Loucy (cell line): ENCODE data around the gene RIPPLY2.

Experiments used
- H2AFZ ChIP-seq: fragments of 200-600 bp; sonication (generic); 2 replicates; pipeline ENCODE4 v1.6.0; 2016; ENCODE audit warnings: antibody characterized with exemption, mild to moderate bottlenecking, low read length, moderate library complexity
- H3F3A ChIP-seq: fragments of 200-600 bp; 2 replicates; pipeline ENCODE4 v1.6.0; 2016; ENCODE audit warnings: antibody characterized with exemption, low read depth, mild to moderate bottlenecking
- H3K27me3 ChIP-seq: fragments of 200-600 bp; sonication (generic); 2 replicates; pipeline ENCODE4 v1.6.1; 2014; ENCODE audit warnings: low read length, mild to moderate bottlenecking; ENCODE audit not compliant: insufficient read depth, poor library complexity, severe bottlenecking
- H3K36me3 ChIP-seq: fragments of 200-600 bp; sonication (generic); 2 replicates; pipeline ENCODE4 v1.6.1; 2016; ENCODE audit warnings: low read length; ENCODE audit not compliant: insufficient read depth
- H3K4me1 ChIP-seq: fragments of 200-600 bp; sonication (generic); 2 replicates; pipeline ENCODE4 v1.5.1; 2014; ENCODE audit warnings: low read length, mild to moderate bottlenecking; ENCODE audit not compliant: insufficient read depth, poor library complexity, severe bottlenecking
- H3K4me2 ChIP-seq: fragments of 200-600 bp; sonication (generic); 2 replicates; pipeline ENCODE4 v1.6.0; 2014; ENCODE audit warnings: antibody characterized with exemption, low read length, low read depth, mild to moderate bottlenecking; ENCODE audit not compliant: poor library complexity, severe bottlenecking
- H3K4me3 ChIP-seq: fragments of 200-600 bp; sonication (generic); 2 replicates; pipeline ENCODE4 v1.5.1; 2014; ENCODE audit warnings: low read length, mild to moderate bottlenecking, mixed read lengths; ENCODE audit not compliant: poor library complexity, severe bottlenecking
- H3K79me2 ChIP-seq: fragments of 200-600 bp; sonication (generic); 2 replicates; pipeline ENCODE4 v1.6.1; 2014; ENCODE audit warnings: low read length; ENCODE audit not compliant: insufficient read depth
- H3K9ac ChIP-seq: fragments of 200-600 bp; sonication (generic); 2 replicates; pipeline ENCODE4 v1.6.0; 2014; ENCODE audit warnings: mild to moderate bottlenecking, low read depth, low read length, moderate library complexity; ENCODE audit not compliant: poor library complexity, severe bottlenecking
- H3K9me2 ChIP-seq: fragments of 200-600 bp; sonication (generic); replicated peaks from 2 replicates; pipeline ENCODE4 v1.6.1; 2016; ENCODE audit warnings: low read depth, low read length, mixed read lengths
- H3K9me3 ChIP-seq: fragments of 200-600 bp; sonication (generic); 2 replicates; pipeline ENCODE4 v1.6.1; 2014; ENCODE audit warnings: mild to moderate bottlenecking, antibody characterized with exemption, low read length, low read depth; ENCODE audit not compliant: insufficient read depth
- H4K20me1 ChIP-seq: fragments of 200-600 bp; sonication (generic); 2 replicates; pipeline ENCODE4 v1.6.0; 2014; ENCODE audit warnings: antibody characterized with exemption, low read length, mild to moderate bottlenecking; ENCODE audit not compliant: insufficient read depth, poor library complexity, severe bottlenecking
- EZH2phosphoT487 ChIP-seq: fragments of 200-600 bp; IDR thresholded peaks from 2 replicates; pipeline ENCODE4 v1.6.1; 2018; ENCODE audit warnings: antibody characterized with exemption, mild to moderate bottlenecking, moderate library complexity, borderline replicate concordance
- TF ChIP-seq, protein P1 (sequence below): fragments of 200-600 bp; sonication (generic); conservative IDR thresholded peaks from 2 replicates; pipeline ENCODE4 v1.5.1; 2014; ENCODE audit warnings: mild to moderate bottlenecking, antibody characterized with exemption, low read length

Gene RIPPLY2

DNA sequence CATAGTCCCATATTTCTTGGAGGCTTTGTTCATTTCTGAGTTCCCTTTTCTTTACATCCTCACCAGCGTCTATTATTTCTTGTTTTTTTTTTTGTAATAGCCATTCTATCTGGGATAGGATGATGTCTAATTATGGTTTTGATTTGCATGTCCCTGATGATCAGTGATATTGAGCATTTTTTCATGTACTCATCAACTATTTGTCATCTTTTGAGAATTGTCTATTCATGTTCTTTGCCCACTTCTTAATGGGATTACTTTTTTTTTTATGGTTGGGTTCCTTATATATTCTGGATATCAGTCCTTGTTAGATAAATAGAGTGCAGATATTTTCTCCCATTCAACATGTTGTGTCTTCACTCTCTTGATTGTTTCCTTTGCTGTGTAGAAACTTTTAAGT, 48.5 kb downstream of the RIPPLY2 start:
- no peaks in the 10 kb centered on the region for H3K9me2 ChIP-seq
- no peaks in the 10 kb centered on the region for H3K4me1 ChIP-seq
- no peaks in the 10 kb centered on the region for H3K27me3 ChIP-seq
- peaks cover 41% of the 10 kb centered on the region for H3K79me2 ChIP-seq
- H3K9ac ChIP-seq: no peak overlapping the region
- H3F3A ChIP-seq: no peaks in the 10 kb centered on the region
- no peak overlapping the region for H3K4me3 ChIP-seq
- TF ChIP-seq, protein P1, sequence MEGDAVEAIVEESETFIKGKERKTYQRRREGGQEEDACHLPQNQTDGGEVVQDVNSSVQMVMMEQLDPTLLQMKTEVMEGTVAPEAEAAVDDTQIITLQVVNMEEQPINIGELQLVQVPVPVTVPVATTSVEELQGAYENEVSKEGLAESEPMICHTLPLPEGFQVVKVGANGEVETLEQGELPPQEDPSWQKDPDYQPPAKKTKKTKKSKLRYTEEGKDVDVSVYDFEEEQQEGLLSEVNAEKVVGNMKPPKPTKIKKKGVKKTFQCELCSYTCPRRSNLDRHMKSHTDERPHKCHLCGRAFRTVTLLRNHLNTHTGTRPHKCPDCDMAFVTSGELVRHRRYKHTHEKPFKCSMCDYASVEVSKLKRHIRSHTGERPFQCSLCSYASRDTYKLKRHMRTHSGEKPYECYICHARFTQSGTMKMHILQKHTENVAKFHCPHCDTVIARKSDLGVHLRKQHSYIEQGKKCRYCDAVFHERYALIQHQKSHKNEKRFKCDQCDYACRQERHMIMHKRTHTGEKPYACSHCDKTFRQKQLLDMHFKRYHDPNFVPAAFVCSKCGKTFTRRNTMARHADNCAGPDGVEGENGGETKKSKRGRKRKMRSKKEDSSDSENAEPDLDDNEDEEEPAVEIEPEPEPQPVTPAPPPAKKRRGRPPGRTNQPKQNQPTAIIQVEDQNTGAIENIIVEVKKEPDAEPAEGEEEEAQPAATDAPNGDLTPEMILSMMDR: no peak
- TF ChIP-seq EZH2phosphoT487: no peak
- H4K20me1 ChIP-seq: no peaks in the 10 kb centered on the region
- H3K36me3 ChIP-seq: peaks cover under 1% of the 10 kb centered on the region; the same call in 1 of the 2 replicates
- H3K9me3 ChIP-seq: no peaks in the 10 kb centered on the region; the same call in none of the 2 replicates
- H3K4me2 ChIP-seq: no peak overlapping the region
- H2AFZ ChIP-seq: no peak overlapping the region

DNA sequence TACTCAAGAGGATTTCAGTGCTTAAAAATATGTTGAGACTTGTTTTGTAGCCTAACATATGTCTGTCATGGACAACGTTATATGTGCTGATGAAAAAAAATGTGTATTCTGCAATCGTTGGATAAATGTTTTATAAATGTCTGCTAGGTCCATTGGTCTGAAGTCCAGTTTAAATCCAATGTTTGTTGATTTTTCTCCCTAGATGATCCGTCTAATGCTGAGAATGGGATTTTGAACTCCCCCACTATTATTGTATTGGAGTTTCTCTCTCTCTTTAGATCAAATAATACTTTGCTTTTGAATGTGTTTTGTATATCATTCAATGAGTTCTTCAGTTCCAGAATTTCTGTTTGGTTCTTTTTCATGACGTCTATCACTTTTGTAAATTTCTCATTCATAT, 51.2 kb downstream of the RIPPLY2 start:
- no peak overlapping the region for H2AFZ ChIP-seq
- H3K79me2 ChIP-seq: peaks cover 54% of the 10 kb centered on the region
- no peaks in the 10 kb centered on the region for H4K20me1 ChIP-seq
- no peak for TF ChIP-seq EZH2phosphoT487
- TF ChIP-seq, protein P1: no peak
- H3K27me3 ChIP-seq: no peaks in the 10 kb centered on the region
- peaks cover 5% of the 10 kb centered on the region for H3K4me1 ChIP-seq
- H3K9me2 ChIP-seq: no peaks in the 10 kb centered on the region
- H3F3A ChIP-seq: no peaks in the 10 kb centered on the region
- H3K9me3 ChIP-seq: no peaks in the 10 kb centered on the region; the same call in none of the 2 replicates
- no peak overlapping the region for H3K9ac ChIP-seq
- no peaks in the 10 kb centered on the region for H3K36me3 ChIP-seq
- H3K4me2 ChIP-seq: no peak overlapping the region
- H3K4me3 ChIP-seq: no peak overlapping the region

DNA sequence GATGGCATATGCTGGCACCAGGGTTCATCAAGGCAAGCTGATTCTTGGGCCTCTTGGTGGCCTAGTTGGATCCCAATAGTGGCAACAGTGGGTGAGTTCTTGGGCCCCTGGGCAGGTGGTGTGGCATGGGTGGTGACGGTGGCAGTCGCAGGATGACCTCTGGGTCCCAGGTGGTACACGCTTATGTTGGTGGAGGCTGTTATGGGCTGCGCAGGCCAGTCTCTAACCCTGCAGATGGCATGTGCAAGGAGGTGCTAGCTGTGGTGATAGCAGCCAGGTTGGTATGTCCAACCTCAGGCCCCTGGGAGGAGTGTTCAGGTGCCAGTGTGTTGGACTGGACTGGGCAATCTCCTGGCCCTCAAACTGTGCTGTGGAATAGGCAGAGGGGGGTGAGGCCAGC, 52.5 kb downstream of the RIPPLY2 start:
- Histone ChIP-seq H3K79me2 (peaks cover 54% of the 10 kb centered on the region), H2AFZ (no peak overlapping the region), H3K4me1 (peaks cover 9% of the 10 kb centered on the region)

More for the DNA sequence above, 52.5 kb downstream of the RIPPLY2 start:
- H3F3A ChIP-seq: no peaks in the 10 kb centered on the region
- H3K36me3 ChIP-seq: 0 out of 2 replicates have a peak, but pooled peaks cover 5% of the 10 kb centered on the region
- no peak overlapping the region for H3K4me2 ChIP-seq
- H3K4me3 ChIP-seq: no peak overlapping the region
- no peaks in the 10 kb centered on the region for H3K27me3 ChIP-seq
- TF ChIP-seq EZH2phosphoT487: no peak
- TF ChIP-seq, protein P1: no peak
- H3K9ac ChIP-seq: no peak overlapping the region
- H3K9me2 ChIP-seq: no peaks in the 10 kb centered on the region
- H3K9me3 ChIP-seq: no peaks in the 10 kb centered on the region; the same call in none of the 2 replicates
- no peaks in the 10 kb centered on the region for H4K20me1 ChIP-seq
